SK-N-SH (cell line): Measurements from ENCODE around the gene JAG2. TPM values are rescaled to one million over a fixed set of nuclear protein-coding genes. Genes with fewer than 3 reads are reported as not detected.

Source experiments
- CTCF ChIA-PET: fragments of 300-600, 350-600 bp; formaldehyde crosslinking; extraction: SDS; loops from one replicate; lab custom pipeline; 2021; lab: Yijun Ruan, JAX
- POLR2A ChIA-PET: fragments of 350-600 bp; sonication (Branson Sonifier 250); formaldehyde crosslinking; extraction: SDS; loops from one replicate; lab custom pipeline; 2020; ENCODE audit warnings: antibody characterized with exemption, inconsistent platforms; lab: Yijun Ruan, JAX
- DNase-seq: peaks from one replicate; pipeline ENCODE4 v3.0.0; 2012
- H2AFZ ChIP-seq: fragments of 200-600 bp; sonication (generic); 2 replicates; pipeline ENCODE4 v1.8.1; 2016; ENCODE audit warnings: antibody characterized with exemption, mild to moderate bottlenecking, low read depth
- H3F3A ChIP-seq: fragments of 200-600 bp; sonication (generic); replicated peaks from 2 replicates; pipeline ENCODE3; 2016; ENCODE audit warnings: antibody characterized with exemption, mild to moderate bottlenecking; ENCODE audit not compliant: insufficient read depth
- H3K27ac ChIP-seq, 2 experiments: fragments of 200-500 bp in 1 of 2; fragments of 200-600 bp in 1 of 2; sonication (Bioruptor generic) in 1 of 2; sonication (generic), shearing (Covaris generic) in 1 of 2; 2 replicates each; pipeline versions ENCODE4 v1.5.1 to v1.6.1; 2014 to 2016; ENCODE audit warnings: low read depth in 2 of 2, inconsistent platforms in 1 of 2, low read length in 1 of 2, mild to moderate bottlenecking in 1 of 2, mixed read lengths in 1 of 2
- H3K27me3 ChIP-seq: fragments of 200-600 bp; sonication (generic), shearing (Covaris generic); 2 replicates; pipeline ENCODE4 v1.6.1; 2016; ENCODE audit warnings: mixed run types; ENCODE audit not compliant: insufficient read depth
- H3K36me3 ChIP-seq, 2 experiments: fragments of 200-500 bp in 1 of 2; fragments of 200-600 bp in 1 of 2; sonication (Bioruptor generic) in 1 of 2; sonication (generic) in 1 of 2; replicated peaks in 1 of 2; 2 replicates each; pipeline versions ENCODE3 to v1.5.1; 2014 to 2016; ENCODE audit warnings: low read length in 1 of 2, mild to moderate bottlenecking in 1 of 2; ENCODE audit not compliant: insufficient read depth in 2 of 2, control insufficient read depth in 1 of 2
- H3K4me1 ChIP-seq, 2 experiments: fragments of 200-500 bp in 1 of 2; fragments of 200-600 bp in 1 of 2; sonication (Bioruptor generic) in 1 of 2; sonication (generic), shearing (Covaris generic) in 1 of 2; 2 replicates each; pipeline versions ENCODE4 v1.5.1 to v1.6.1; 2014 to 2016; ENCODE audit warnings: low read depth in 1 of 2, low read length in 1 of 2, mixed run types in 1 of 2; ENCODE audit not compliant: insufficient read depth in 2 of 2, control insufficient read depth in 1 of 2
- H3K4me2 ChIP-seq: fragments of 200-600 bp; sonication (generic), shearing (Covaris generic); 2 replicates; pipeline ENCODE4 v1.6.1; 2017; ENCODE audit warnings: mixed run types
- H3K4me3 ChIP-seq, 2 experiments: fragments of 200-500 bp in 1 of 2; fragments of 200-600 bp in 1 of 2; sonication (Bioruptor generic) in 1 of 2; sonication (generic), shearing (Covaris generic) in 1 of 2; 2 replicates each; pipeline versions ENCODE4 v1.5.1 to v1.8.1; 2014 to 2016; ENCODE audit warnings: low read depth in 2 of 2, inconsistent platforms in 1 of 2, low read length in 1 of 2, mild to moderate bottlenecking in 1 of 2, mixed read lengths in 1 of 2, moderate library complexity in 1 of 2
- H3K79me2 ChIP-seq: fragments of 200-600 bp; sonication (generic); 2 replicates; pipeline ENCODE4 v1.8.1; 2017; ENCODE audit warnings: mild to moderate bottlenecking; ENCODE audit not compliant: insufficient read depth
- H3K9ac ChIP-seq: fragments of 200-600 bp; sonication (generic); 2 replicates; pipeline ENCODE4 v1.6.1; 2017; ENCODE audit warnings: mixed run types
- H3K9me2 ChIP-seq: fragments of 200-600 bp; sonication (generic); 2 replicates; pipeline ENCODE4 v1.6.1; 2017; ENCODE audit warnings: mixed run types
- H3K9me3 ChIP-seq: fragments of 200-600 bp; sonication (generic); 2 replicates; pipeline ENCODE4 v1.6.1; 2017; ENCODE audit warnings: mixed run types, mild to moderate bottlenecking, moderate library complexity
- H4K20me1 ChIP-seq: fragments of 200-600 bp; sonication (generic); 2 replicates; pipeline ENCODE4 v1.6.1; 2017; ENCODE audit warnings: mild to moderate bottlenecking, mixed run types; ENCODE audit not compliant: insufficient read depth
- CHD2 ChIP-seq: fragments of 150-350 bp; IDR thresholded peaks from 2 replicates; pipeline ENCODE4 v1.6.1; 2018; ENCODE audit warnings: low read length; ENCODE audit not compliant: partially characterized antibody
- CTCF ChIP-seq: fragments of 200-600 bp; sonication (generic); IDR thresholded peaks from 2 replicates; pipeline ENCODE4 v1.6.1; 2017; ENCODE audit warnings: antibody characterized with exemption, mild to moderate bottlenecking, moderate library complexity
- ELF1 ChIP-seq: IDR thresholded peaks from 2 replicates; pipeline ENCODE4 v1.4.0; 2012
- FOSL2 ChIP-seq: IDR thresholded peaks from 2 replicates; pipeline ENCODE4 v1.4.0; 2012; ENCODE audit warnings: low read depth, mild to moderate bottlenecking, moderate library complexity, borderline replicate concordance
- MAX ChIP-seq: IDR thresholded peaks from 2 replicates; pipeline ENCODE4 v1.4.0; 2012; ENCODE audit warnings: low read depth
- NRF1 ChIP-seq: IDR thresholded peaks from 2 replicates; pipeline ENCODE4 v1.6.1; 2012; ENCODE audit warnings: low read depth, mild to moderate bottlenecking, low read length
- POLR2AphosphoS5 ChIP-seq: IDR thresholded peaks from 2 replicates; pipeline ENCODE4 v1.6.1; 2012; ENCODE audit warnings: low read depth, low read length
- RFX5 ChIP-seq: IDR thresholded peaks from 2 replicates; pipeline ENCODE4 v1.6.1; 2012; ENCODE audit warnings: mild to moderate bottlenecking, improper control_type of control experiment, low read length
- RXRA ChIP-seq: IDR thresholded peaks from 2 replicates; pipeline ENCODE4 v1.4.0; 2012; ENCODE audit warnings: low read depth, mild to moderate bottlenecking, borderline replicate concordance
- TEAD4 ChIP-seq: IDR thresholded peaks from 2 replicates; pipeline ENCODE4 v1.4.0; 2012; ENCODE audit warnings: mild to moderate bottlenecking, borderline replicate concordance; ENCODE audit not compliant: insufficient read depth
- WGBS: methylation state at CpG from one replicate; pipeline ENCODE4 v1.1.6; 2017; ENCODE audit warnings: low lambda C conversion rate; 5-methylcytosine and 5-hydroxymethylcytosine counted together
- polyA plus RNA-seq, 3 experiments: library from polyadenylated mRNA; depleted of rRNA; stranded (reverse); fragments of >200 nt; gene quantifications; 2 replicates each; pipeline ENCODE4 v1.2.3, GENCODE V29; 2012

Gene JAG2
- polyA plus RNA-seq, 1 of the 3 experiments (the other 2 are of a cell fraction) = 1.7 TPM

DNA sequence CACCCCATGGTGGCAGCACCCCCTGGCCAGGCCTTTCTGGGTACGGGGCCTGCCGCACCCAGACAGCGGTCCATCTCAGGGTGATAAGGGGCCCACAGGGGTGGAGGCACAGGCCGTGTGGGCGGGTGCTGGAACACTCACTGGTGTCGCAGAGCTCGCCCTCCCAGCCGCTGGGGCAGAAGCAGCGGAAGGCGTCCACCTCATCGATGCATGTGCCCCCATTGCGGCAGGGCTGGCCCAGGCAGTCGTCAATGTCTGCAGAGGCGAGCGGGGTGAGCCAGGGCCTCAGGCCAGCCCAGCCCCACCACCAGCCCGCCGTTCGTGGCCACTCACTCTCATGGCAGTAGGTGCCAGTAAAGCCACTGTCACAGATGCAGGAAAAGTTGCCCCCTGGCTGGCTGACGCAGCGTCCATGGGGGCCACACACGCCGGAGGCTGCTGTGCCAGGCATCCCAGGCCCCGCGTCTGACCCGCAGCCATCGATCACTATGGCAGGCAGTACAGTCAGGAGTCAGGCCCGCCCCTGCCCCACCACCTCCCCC, 19.9 kb downstream of the JAG2 start:
- Histone ChIP-seq H3K9me3 (no peaks in the 10 kb centered on the region), H3K27ac (no peak overlapping the region), H3F3A (no peaks in the 10 kb centered on the region), H3K79me2 (no peaks in the 10 kb centered on the region), H3K4me1 (peaks cover 0 to 13% of the 10 kb centered on the region in 2 experiments; a peak in 1 of 4 replicates), H3K4me2 (no peak overlapping the region), H3K36me3 (no peaks in the 10 kb centered on the region), H2AFZ (no peak overlapping the region), H4K20me1 (no peaks in the 10 kb centered on the region), H3K9me2 (no peaks in the 10 kb centered on the region), H3K9ac (no peak overlapping the region), H3K27me3 (no peaks in the 10 kb centered on the region), H3K4me3 (no peak overlapping the region)
- WGBS = 88% methylated on average over 9 of the region's 27 CpGs
- POLR2A ChIA-PET = no interaction called here
- no peak for DNase-seq
- no peak for TF ChIP-seq MAX
- TF ChIP-seq CTCF = no peak
- CTCF ChIA-PET = no interaction called here

- 85% methylated on average over 35 of the region's 62 CpGs for whole genome bisulfite sequencing
- Histone ChIP-seq H3K9ac (no peak overlapping the region), H4K20me1 (no peaks in the 10 kb centered on the region), H3K9me2 (no peaks in the 10 kb centered on the region), H3K4me1 (peaks cover 0 to 13% of the 10 kb centered on the region in 2 experiments; a peak in 1 of 4 replicates), H2AFZ (no peak overlapping the region), H3F3A (no peaks in the 10 kb centered on the region), H3K36me3 (no peaks in the 10 kb centered on the region), H3K4me2 (no peak overlapping the region), H3K27me3 (no peaks in the 10 kb centered on the region), H3K4me3 (no peak overlapping the region), H3K79me2 (no peaks in the 10 kb centered on the region), H3K9me3 (no peaks in the 10 kb centered on the region), H3K27ac (no peak overlapping the region)
- ChIA-PET POLR2A (no interaction called here), CTCF (no interaction called here)
- TF ChIP-seq RFX5 = no peak
- no peak for TF ChIP-seq ELF1
- no peak for TF ChIP-seq TEAD4
- TF ChIP-seq NRF1 = no peak
- no peak for TF ChIP-seq RXRA
- no peak for TF ChIP-seq CHD2
- TF ChIP-seq FOSL2 = no peak
- TF ChIP-seq POLR2AphosphoS5 = no peak
- no peak for DNase-seq
These were observed 20.6 kb downstream of the JAG2 start for GRCh38 chr14:105147671-105148603.
